Measurements from ENCODE around the gene ZNF385C. TPM values are rescaled to one million over a fixed set of nuclear protein-coding genes. Genes with fewer than 3 reads are reported as not detected.
A peak's percentile ranks its signal among the peaks of the same experiment; 100 is the strongest.

ZNF385C gene
- total and polyA plus RNA-seq, 2 of the 13 experiments (the other 11 are each of a cell fraction or from before 2014, with no cell fraction given), result 2.3 to 6.1 TPM

DNA sequence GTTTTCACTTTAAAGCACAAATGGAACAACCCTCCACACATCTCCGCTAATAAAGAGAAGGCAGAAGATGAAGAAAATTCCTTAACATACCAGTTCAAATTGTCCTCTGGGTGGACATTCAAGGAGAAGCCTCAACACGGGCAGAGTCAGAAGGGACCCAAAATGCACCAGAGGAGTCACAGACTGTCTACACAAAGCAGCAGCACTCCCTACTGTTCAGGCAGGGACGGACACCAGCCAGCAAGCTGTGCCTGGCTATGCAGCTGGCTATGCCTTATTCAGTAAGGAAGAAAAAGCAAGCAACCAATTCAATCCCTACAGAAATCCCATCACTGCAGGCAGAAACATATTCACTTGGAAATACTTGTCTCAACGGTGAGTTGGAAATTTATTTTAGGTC lies 89.1 kb downstream of the ZNF385C start:
- H3K4me3 ChIP-seq (replicated peaks in 1 of 3; ENCODE audit: insufficient read depth in 1 of 3, low read depth in 2 of 3, low read length in 3 of 3), result no peak overlapping the region
- DNase-seq (ENCODE audit: low spot score), result peak; percentile 33
- ATAC-seq, result peak; percentile 90
- no peak for FAIRE-seq
- no TSS peak for BruUV-seq (replicated peaks)
- H3K4me2 ChIP-seq (ENCODE audit: low read depth, low read length), result no peak overlapping the region
- H3K36me3 ChIP-seq (replicated peaks in 1 of 2; ENCODE audit: control insufficient read depth in 1 of 2, insufficient read depth in 2 of 2, low read length in 2 of 2), result peaks cover 4 to 31% of the 10 kb centered on the region in 2 experiments
- no peaks in the 10 kb centered on the region for H3K9me3 ChIP-seq (ENCODE audit: low read length)
- no peaks in the 10 kb centered on the region for H3K27me3 ChIP-seq (ENCODE audit: control insufficient read depth in 1 of 2, insufficient read depth in 2 of 2, low read length in 2 of 2)
- H3K27ac ChIP-seq (ENCODE audit: extremely low read length, insufficient read depth, low read length), result no peak overlapping the region
- ChIA-PET CTCF (ENCODE audit: low intra/inter-chr PET ratio, low total read pairs) (interaction anchor here (1.3 kb wide), 1 partner anchor 46 kb away, joined by 6 read pairs; no protein-coding TSS in a partner anchor), POLR2A (interaction anchor here (1.5 to 9.0 kb wide), 3 partner anchors 9 to 43 kb away, joined by 3 to 183 read pairs (median 4); partner anchors contain the start of genes DNAJC7 and NKIRAS2)
- intact Hi-C loops (cut with micrococcal nuclease; ENCODE audit: unreplicated experiment) (no loop called here), in situ Hi-C loops (cut with HindIII; ENCODE audit: extremely low pct_ligation_motif_present, low pct_unique_long_range_greater_than_20kb) (no loop called here)
- no peak overlapping the region for H3K9ac ChIP-seq (ENCODE audit: insufficient read depth, low read depth, low read length)
- peaks cover 68% of the 10 kb centered on the region for H3K4me1 ChIP-seq (ENCODE audit: insufficient read depth, low read length)
- H4K20me1 ChIP-seq (ENCODE audit: insufficient read depth, low read length), result peaks cover 26% of the 10 kb centered on the region
- TF ChIP-seq STAG1 (CRISPR knock-in tag; IDR thresholded peaks at IDR 0.05) (peak; percentile 59), SP4 (CRISPR knock-in tag; IDR thresholded peaks at IDR 0.05) (no peak), EED (CRISPR knock-in tag; IDR thresholded peaks at IDR 0.05) (no peak), MZF1 (CRISPR knock-in tag; IDR thresholded peaks at IDR 0.05; ENCODE audit: borderline replicate concordance) (no peak), KLF6 (CRISPR knock-in tag; IDR thresholded peaks at IDR 0.05) (no peak), HIC2 (CRISPR knock-in tag; IDR thresholded peaks at IDR 0.05; ENCODE audit: low read depth) (no peak), ARHGAP35 (CRISPR knock-in tag; IDR thresholded peaks at IDR 0.05; ENCODE audit: borderline replicate concordance) (no peak), ZNF558 (CRISPR knock-in tag; IDR thresholded peaks at IDR 0.05; ENCODE audit: borderline replicate concordance) (no peak), RAD21 (CRISPR knock-in tag; IDR thresholded peaks at IDR 0.05) (peak; percentile 27; the same call in 1 of the 2 replicates), ZBTB49 (CRISPR knock-in tag; IDR thresholded peaks at IDR 0.05; ENCODE audit: borderline replicate concordance) (no peak), ZNF772 (CRISPR knock-in tag; IDR thresholded peaks at IDR 0.05) (no peak), NCOR1 (IDR thresholded peaks at IDR 0.05; ENCODE audit: borderline replicate concordance, low read length) (no peak), FOXP1 (IDR thresholded peaks at IDR 0.05) (no peak), FOXP1 (CRISPR knock-in tag; IDR thresholded peaks at IDR 0.05) (no peak), CTCF (CRISPR knock-in tag; IDR thresholded peaks at IDR 0.05) (peak; percentile 61), ZSCAN21 (CRISPR knock-in tag; IDR thresholded peaks at IDR 0.05; ENCODE audit: borderline replicate concordance) (no peak), NFE2L2 (IDR thresholded peaks at IDR 0.05; ENCODE audit: low read length) (no peak), SSRP1 (CRISPR knock-in tag; IDR thresholded peaks at IDR 0.05) (no peak), ZNF703 (CRISPR knock-in tag; IDR thresholded peaks at IDR 0.05; ENCODE audit: borderline replicate concordance) (no peak)
- TF ChIP-seq, protein P1, sequence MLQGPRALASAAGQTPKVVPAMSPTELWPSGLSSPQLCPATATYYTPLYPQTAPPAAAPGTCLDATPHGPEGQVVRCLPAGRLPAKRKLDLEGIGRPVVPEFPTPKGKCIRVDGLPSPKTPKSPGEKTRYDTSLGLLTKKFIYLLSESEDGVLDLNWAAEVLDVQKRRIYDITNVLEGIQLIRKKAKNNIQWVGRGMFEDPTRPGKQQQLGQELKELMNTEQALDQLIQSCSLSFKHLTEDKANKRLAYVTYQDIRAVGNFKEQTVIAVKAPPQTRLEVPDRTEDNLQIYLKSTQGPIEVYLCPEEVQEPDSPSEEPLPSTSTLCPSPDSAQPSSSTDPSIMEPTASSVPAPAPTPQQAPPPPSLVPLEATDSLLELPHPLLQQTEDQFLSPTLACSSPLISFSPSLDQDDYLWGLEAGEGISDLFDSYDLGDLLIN (CRISPR knock-in tag; IDR thresholded peaks at IDR 0.05; ENCODE audit: borderline replicate concordance), result no peak
- H3K79me2 ChIP-seq (ENCODE audit: insufficient read depth, low read length), result peaks cover 92% of the 10 kb centered on the region
- WGBS (ENCODE audit: low lambda C conversion rate), result 84% methylated on average over 4 of the region's 4 CpGs
- no peak overlapping the region for H2AFZ ChIP-seq (ENCODE audit: low read length)
